ENCODE data around the gene NALCN.

DNA sequence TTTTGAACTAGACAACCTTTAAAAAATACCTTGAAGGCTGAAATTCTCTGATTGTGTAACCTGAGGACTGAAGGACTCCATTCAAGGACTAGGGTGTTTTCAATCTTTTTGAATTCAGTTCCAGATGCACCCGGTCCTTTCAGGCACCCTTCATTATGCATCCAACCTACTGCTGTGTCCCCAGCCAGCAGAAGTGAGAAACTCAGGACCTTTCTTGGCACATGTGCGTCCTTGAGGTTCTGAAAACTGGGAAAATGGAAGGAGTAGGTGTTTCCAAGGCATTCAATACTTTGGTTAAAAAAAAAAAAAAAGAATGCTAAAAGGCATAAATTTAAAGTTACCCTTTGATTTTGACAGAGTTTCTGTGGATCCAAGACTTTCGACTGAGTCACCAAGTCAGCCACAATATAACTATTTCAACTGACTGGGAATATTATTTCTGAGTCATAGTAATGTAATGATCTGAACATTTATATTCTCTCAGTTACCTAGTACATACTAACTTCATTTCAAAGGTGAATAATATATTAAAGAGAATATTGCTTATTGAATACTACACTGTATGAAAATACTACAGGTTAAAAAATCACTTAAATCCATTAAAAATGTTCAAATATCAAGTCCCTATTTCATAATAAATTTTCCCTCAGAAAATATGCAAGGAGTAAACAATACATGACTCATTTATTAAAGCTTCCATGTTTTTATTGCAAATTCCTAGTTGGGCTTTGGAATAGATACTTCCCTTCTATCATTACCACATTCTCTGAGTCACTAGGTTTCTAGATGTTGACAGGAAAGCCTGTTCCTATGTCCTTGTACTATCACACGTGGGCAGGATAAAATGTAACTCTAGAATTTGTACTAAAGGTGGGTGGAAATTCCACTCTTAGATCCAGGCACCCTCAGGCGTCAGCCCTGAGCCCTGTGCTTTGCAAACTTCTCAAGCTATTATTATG lies 33.8 kb upstream of the NALCN start:
- TF ChIP-seq CTCF (IDR thresholded peaks at IDR 0.05) (no peak), POLR2A (IDR thresholded peaks at IDR 0.05) (no peak)

All from right lobe of liver (tissue), 4 donors.